HK-2 (cell line): ENCODE measurements around the gene RNLS.

Source experiments
- DNase-seq: peaks from one replicate; pipeline ENCODE4 v3.0.0-alpha.2; 2018; ENCODE audit not compliant: unreplicated experiment

The RNLS gene

DNA sequence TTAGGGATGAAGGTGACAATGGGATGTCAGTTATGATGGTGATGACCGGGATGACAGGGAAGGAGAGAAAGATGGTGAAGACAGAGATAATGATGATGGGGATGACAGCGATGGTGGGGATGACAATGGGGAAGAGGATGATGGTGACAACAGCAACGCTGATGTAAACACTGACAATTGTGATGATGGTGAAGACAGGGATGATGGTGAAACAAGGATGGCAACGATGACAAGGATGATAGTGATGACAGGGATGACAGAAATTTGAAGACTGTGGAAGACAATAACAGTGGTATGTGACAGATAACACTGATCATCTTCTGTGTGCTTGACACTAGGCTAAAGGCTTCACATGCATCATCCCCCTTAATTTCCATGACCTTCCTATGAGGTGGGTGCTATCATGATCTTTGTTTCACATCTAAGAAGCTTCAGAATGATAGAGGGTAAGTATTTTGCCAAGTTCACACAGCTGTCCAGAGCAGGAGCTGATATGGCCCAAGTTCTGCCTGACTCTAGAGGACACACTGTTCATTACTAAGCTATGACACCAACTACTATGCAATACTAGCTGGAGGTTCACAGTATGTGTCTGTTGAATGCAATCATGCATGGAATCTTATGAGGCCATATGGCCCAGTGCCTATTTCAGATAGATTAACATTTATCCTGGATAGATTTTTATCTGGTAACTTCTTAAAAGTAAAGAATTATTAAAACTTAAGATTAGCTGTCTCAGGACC lies 105.6 kb downstream of the RNLS start:
- DNase-seq = no peak

DNA sequence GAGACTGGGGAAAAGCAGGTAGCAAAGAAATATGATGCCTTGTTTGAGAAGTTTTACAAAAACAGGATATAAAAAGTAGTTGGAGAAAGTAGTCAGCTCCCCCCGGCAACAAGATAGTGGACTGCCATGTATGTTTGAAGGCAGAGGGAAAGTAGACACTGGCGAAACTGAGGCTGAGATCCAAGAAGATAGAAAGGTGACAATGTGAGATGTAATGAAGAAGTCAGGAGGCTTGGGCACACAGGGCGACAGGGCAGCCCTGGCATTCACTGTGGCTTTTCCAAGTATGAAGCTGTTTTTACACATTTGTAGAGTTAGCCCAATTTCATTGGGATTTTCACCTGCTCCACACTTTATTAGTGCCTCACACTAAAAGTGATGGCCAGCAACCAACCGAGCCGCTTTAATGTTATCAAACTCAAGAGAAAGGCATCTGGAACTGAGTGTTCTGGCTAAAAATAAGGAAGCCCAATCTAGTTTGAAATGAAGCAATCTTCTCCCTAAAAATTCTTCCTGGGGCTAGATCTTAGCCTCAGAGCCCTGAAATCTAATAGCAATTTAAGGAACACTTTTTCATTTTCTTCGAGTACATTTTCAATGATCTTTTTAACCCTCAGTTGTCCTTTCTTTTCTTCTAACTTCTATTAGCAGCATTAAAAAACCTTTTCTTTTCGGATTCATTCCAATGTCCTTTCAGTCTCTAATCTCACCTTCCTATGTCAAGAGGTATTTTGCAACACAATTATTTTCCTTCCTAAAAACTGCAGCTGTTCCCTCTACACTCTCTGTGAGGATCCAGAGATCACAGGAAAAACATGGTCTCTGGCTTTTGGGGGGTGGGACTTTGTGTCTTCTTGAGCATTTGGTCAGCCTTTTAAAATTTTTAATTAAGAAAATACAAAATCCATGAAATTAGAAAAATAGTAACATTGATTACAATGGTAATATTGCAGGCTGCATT lies 108.0 kb downstream of the RNLS start:
- no peak for DNase-seq

DNA sequence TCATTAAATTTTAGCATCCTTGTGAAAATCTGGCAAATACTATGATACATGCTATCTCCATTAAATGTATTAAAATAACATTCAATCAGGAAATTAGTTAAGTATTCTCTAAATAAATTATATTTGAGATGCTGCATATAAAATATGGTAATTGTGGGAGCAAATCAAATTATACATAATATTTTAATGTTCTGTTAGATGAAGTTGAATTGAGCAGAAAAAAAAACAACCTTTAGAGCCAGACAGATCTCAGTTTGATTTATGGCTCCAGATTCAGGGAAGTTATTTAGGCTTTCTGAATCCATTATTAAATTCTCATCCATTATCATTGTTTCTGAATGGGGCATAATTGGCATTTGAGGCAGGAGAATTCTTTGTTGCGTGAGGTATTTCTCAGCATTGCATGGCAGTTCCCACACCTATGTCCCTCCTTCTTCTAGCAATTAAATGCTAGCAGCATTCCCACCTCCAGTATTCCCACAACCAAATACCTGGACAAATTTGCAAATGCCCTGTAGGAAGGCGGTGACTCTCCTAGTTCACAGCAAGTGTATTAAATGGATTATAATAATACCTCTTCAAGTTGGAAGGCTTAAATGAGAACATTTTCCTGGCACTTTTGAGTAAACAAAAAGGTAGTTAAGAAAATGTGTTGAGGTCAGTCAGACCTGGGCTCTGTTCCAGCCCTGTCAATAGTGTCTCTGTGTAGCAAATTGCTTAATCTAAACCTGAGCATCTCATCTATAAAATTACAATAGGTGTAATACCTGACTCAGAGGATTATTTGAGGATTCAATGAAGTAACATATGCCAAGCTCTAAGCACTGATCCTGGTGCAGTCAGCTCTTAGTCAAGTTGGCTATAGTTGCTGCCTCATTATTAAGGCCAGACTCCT lies 108.9 kb downstream of the RNLS start:
- no peak for DNase-seq

DNA sequence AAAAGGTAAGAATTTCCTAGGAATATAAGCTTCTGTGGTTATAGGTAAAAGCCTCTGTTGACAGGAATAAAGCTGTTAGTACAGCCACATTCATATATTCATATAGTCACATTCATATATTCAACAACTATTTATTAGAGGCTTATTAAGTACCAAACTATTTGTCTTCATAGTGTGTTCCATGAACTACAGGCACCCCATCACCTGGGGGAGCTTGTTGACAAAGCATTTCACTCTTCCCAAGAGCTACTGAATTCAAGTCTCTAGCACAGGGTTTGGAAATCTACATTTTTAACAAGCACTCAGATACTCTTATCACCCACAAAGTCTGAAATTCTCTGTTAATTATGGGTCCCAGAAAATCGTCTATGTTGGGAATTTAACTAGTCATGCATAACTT lies 110.6 kb downstream of the RNLS start:
- DNase-seq = no peak

DNA sequence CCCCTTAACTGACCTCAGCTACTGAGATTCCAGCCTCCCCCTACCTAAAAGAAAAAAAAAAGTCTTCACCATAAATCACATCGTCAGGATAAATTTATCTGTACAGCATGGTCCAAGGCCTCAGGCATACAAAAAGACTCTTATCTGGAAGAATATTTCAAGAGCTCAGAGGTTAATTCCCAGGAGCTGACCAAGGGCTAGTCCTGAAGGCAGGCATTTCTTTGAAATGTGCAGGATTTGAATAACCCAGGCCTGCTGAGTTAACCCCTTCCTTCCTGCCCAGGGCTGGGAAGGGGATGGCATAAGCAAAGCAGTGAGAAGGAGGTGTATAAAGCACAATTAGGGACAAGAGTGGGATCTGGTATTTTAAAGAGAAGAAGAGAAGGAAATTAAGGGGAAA lies 111.2 kb downstream of the RNLS start:
- no peak for DNase-seq

DNA sequence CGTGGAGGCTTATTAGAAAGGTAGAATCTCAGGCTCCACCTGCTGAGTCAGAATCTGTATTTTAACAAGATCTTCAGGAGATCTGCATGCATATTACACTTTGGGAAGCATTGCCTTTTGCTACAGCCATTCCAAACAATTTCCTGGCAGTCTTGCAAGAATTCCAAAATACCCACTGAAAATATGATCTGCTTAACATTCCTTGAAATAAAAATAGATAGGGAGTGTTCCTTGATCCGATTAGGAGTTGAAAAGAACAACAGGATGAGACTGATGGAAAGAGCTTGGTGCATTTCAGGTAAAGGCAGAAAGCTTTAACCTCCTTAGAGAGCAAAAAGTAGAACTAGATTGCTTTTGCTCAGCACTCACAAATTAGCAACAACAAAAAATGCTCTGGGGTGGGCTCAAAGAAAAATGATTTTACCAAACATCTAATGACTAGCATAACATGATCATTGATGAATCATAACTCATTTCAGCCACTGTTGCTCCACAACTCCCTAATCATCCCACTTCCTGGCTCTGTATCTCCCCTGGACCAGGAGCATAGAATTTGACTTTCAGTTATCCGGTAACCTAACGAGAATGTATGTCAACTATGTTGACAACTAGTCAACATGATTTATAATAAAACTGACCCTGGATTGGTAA lies 115.2 kb downstream of the RNLS start:
- no peak for DNase-seq

DNA sequence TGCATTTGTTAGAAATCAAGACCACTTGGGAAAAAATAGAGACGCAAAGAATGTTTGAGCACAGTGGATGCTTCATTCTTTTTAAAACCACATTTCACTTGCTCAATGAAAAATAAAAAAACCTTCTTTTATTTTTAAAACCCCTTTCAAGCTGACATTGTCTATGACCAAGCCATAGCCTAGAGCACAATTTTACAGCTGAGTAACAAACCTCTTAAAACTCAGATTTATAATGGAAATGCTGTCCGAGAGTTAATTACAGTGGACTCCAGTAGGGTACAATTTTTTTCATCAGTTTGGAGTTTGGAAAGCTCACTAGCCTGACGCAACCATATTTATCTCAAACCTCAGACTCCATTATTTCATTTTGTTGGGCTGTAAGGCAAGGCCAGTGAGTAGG lies 116.3 kb downstream of the RNLS start:
- no peak for DNase-seq

DNA sequence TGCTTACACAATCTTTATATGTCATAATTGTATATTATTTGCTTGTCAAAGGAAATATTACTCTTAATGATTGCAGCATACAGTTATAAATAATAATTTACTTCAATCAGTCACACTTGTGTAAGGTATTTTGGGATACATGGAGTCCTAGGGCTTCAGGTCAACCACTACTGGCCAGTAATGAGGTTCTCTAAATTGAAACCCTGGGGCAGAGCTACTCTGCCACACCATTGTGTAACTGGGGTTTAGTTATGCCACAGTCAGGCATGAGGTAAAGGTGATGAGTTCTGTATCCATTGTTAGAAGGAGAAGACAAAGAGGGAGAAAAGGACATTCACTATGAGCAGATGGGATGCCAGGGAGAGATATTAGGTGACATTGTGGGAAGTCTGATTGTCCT lies 117.4 kb downstream of the RNLS start:
- DNase-seq = no peak

DNA sequence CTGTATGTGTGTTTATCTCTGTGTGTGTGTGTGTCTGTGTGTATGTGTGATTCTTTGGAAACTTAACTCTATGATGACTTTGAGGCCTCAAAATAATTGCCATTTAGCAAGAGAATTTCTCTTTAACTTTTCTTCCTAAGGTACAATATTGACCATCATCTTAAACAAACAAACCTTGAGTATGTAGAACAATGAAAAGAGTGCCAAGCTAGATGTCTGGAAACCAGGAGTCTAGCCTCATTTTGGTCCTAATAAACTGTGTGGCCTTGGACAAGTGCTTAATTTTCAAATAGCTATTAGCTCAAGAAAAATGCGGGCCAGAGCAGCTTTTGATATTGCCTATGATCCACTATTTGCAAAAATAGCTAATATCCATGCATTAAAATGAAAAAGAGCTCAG lies 119.3 kb downstream of the RNLS start:
- no peak for DNase-seq

DNA sequence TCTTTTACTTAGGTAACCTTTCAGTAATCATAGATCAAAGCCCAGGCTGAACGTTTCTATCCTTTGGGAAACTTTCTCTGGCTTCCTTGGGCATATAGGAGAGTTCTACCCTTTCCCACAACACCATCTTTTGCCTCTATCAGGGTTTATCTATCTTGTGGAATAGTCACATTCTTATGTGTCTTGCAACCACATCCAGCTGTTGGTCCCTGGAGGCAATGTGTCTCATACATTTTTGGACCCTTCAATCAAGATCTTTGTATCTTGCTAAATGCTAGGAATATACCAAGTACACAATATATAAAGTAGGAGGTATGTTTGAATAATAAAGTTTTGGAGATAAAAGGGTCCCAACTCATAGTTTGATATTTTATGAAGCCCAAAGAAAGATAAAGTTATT lies 121.7 kb downstream of the RNLS start:
- DNase-seq = no peak

DNA sequence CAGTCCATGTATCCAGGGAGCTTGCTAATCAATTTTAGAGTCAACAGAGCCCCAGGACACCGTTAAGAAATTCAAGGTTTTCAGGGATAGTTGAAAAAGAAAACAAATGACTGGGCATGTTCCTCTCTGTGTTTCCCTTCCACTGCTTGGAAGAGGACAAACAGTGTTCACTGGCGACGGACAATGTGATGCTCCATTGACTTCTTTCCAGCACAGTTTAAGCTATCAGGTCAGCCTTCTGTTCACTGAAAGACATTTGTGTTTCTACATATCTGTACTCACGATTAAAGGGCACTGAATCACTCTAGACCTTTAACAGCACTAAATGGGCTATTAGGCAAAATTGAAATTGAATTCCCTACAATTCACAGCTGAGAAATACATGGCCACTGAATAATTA lies 123.6 kb downstream of the RNLS start:
- no peak for DNase-seq

DNA sequence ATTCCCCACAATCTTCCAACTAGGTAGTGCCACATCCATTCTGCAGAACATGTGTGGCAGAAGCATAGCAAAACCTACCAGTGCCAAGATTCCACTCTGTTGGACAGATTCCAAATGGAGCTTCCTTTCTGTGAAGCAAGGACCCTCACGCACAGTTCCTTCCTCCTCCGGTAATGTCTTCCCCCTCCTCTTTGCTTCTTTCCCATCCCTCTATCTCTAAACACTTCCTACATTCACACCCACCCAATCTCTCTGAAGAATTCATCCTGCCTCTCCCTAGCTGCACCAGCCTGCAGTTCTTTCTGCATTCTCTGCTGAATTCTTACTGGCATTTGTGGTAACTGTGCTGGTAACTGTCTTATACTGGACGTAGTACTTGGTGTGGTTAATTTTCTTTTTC lies 124.9 kb downstream of the RNLS start:
- DNase-seq = no peak

DNA sequence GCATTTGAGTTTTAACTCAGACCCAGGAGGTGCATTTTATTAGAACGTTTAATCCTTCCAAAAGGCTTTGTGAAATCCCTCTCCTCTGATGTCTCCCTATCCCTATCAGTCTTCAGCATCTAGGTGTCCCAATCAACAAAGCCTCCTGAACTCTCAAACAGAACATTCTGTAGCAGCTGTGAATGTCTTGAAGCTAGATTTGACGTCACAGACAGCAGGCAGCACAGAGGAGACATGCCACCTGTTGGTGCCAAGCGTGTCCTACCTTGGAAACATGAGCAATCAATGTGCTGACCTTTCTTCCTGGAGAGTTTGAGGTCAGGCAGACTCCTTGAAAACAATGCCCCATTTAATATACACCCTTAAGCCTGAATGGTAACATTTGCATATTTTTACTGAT lies 125.5 kb downstream of the RNLS start:
- no peak for DNase-seq

DNA sequence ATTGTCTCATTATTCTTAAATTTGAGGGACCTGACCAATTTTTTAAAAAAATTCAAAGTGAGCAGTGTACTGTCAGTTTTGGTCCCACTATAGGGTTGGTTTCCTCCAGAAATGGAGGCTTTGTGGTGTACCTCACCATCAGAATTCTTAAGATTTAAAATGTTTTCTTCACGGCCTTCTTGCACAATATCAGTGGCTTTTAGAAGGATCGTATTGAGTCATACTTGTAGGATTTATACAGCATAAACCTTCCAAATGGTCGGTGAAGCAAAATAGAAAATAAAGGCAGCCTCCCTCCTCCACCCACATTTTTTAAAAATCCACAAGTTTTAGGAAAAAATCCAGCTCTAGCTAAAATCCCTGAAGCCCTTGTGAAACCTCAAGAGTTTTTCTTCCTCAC lies 126.4 kb downstream of the RNLS start:
- DNase-seq = no peak

DNA sequence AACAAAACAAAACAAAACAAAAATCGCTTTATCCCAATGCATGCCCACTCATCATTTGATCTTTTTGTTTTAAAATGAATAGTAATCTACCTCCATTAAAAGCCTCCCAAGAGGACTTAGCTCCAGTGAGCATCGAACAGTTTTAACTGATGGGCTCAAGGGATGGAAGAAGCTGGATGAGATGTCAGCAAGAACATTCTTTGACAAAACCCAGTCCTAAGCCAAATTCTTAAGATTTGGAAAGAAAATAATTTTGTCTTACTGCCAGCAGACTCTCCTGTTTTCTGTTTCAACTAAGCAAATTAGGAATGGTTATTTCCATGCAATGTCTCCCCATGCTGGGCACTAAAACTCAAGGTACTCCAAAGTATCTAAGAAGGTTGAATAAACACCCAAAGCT lies 127.3 kb downstream of the RNLS start:
- no peak for DNase-seq

DNA sequence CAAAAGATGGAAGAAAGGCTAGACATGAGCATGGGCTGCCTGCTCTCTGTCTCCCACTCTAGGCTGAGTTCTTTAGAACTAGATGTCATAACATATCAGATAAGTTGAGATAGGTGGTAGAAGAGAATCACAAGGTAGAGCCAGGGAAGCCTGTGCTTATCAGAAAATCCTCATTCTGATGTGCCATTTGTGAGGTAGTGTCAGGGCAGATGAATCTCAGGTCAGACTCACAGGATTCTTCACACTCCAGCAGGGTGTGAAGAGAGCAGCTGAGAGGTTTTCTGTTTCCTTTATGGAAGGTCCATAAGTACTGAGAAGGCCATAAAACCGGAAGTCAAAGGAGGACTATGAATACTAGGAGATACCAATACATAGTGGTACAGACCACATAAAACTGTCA lies 132.9 kb downstream of the RNLS start:
- no peak for DNase-seq

DNA sequence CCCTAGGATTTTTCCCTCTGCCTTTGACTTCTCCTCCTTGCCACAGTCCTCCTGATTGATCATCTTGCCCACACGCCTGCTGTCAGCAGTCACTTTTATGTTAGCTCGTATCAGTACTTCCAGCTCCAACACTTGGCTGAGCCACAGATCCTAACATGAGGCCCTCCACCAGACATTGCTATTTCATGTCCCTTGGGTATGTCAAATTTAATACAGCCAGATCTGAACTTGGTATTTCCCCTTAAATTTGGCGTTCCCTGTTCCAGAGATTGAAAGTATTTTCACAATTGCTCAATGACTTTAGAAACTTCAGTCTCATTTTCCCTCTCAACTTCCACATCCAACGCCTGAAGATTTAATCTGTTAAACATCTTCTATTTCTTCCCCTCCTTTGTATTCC lies 140.4 kb downstream of the RNLS start:
- no peak for DNase-seq

DNA sequence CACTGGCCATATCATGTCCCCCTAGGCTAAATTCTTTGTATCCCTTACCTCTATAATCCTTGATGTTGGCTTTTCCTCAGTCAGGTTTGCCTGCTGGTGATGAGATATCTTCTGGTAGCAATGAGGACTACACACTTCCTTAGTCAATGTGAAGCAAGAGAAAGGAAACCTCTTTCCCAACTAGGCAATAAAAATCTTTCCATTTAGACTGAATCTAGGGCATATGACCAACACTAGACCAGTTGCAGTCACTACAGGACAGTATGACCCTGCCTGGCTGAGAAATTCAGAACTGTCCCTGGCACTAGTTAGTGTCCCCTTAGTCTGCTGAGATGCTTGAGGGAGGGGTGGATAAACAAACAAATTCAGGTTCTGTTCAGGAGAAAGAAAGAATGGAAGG lies 142.6 kb downstream of the RNLS start:
- no peak for DNase-seq

DNA sequence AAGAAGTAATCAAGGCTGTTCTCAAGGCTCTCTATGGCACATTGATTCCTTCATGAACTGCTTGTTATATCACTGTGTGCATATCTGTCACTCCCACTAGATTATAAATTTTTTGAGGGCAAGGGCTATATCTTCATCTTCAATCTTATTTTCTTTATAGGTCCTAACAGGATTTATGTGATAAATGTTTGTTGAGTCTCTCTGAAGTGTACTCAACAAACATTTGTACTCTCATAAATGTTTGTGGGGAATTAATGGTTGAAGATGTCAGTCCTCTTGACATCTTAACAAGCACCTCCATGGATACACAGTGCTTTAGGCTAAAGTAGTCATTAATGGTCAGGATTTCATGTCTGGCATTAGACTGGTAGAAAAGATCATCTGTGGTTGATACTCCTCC lies 143.2 kb downstream of the RNLS start:
- DNase-seq = no peak

DNA sequence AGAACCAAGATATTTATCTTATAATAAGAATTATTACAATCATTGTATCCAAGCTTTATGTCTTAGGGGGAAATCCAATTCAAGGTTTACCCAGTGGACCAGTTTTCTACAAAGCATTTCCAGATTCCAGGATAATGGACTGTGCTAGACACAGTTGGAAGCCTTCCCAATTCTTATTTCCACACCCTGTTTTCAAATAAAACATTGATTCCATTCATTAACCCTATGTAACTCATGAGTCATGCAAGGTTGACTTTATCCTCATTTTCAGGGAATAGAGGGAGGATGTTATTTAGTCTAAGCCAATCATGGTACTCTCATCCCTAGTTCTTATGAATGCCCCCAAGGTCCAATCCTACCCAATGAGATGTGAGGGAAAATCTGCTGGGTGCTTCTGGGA lies 145.7 kb downstream of the RNLS start:
- no peak for DNase-seq

DNA sequence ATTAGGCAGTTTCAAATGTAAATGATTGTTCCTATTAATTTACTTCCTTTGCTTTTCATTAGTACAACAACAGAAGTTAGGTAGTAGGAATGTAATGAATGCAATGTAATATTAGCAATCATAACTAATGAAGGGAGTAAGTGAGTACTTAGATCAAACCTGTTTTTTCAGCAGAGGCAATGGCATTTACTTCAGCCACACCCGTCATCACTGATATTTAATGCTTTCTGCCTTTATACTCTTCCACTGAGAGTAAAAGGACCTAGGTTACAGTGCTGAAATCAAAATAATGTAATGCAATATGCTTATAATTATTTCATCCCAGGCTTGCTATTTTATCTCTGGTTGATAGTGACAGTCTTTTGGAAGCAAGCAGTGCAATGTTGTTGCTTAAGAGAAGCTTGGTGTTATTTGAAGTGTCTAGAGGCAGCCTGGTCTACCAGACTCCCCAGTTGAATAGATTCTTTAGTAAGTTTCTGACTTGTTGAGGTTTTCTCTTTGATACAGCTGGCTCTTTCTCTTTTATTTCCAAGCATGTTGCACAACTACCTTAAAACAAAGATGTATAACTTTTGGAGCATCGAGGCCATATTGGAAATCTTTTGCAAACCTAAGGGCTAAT lies 149.4 kb downstream of the RNLS start:
- no peak for DNase-seq
